ENCODE results near the gene LRP1.

Gene LRP1

DNA sequence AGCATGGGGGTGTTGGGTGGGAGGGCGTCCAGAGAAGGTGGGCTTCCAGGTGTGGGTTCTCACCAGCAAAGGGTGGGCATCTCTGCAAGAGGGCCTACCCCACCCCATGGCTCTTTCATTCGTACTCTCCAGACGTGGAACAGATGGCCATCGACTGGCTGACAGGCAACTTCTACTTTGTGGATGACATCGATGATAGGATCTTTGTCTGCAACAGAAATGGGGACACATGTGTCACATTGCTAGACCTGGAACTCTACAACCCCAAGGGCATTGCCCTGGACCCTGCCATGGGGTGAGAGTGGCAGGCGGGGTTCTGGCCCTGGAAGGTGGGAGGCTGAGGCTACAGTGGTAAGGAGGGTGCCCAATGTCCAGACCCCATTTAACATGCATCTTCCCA is 25.8 kb downstream of the LRP1 start:
- DNase-seq (ENCODE audit: low read depth, low spot score) = no peak
- H3K4me3 ChIP-seq (ENCODE audit: insufficient read length, low read depth) = no peak overlapping the region
- TF ChIP-seq SUZ12 (IDR thresholded peaks at IDR 0.05; ENCODE audit: extremely low read depth, insufficient read depth, insufficient read length) = no peak
- no peak for TF ChIP-seq ZNF274 (IDR thresholded peaks at IDR 0.05; ENCODE audit: low read depth, low read length)
- TF ChIP-seq YY1 (IDR thresholded peaks at IDR 0.05; ENCODE audit: insufficient read depth, insufficient read length) = no peak
- no peaks in the 10 kb centered on the region for H3K9me3 ChIP-seq (ENCODE audit: insufficient read depth, low read length)
- no peak overlapping the region for H3K9ac ChIP-seq (ENCODE audit: insufficient read length, low read depth)
- H3K36me3 ChIP-seq (ENCODE audit: insufficient read depth, insufficient read length, low read length) = peaks cover 91% of the 10 kb centered on the region
- no peaks in the 10 kb centered on the region for H3K27me3 ChIP-seq (ENCODE audit: insufficient read depth, insufficient read length)
- peaks cover 12% of the 10 kb centered on the region for H3K4me1 ChIP-seq (ENCODE audit: insufficient read depth, insufficient read length)

GRCh38 chr12:57154804-57155434 is 26.6 kb downstream of the LRP1 start:
- H3K9me3 ChIP-seq (ENCODE audit: insufficient read depth, low read length) = no peaks in the 10 kb centered on the region
- no peak overlapping the region for H3K9ac ChIP-seq (ENCODE audit: insufficient read length, low read depth)
- TF ChIP-seq YY1 (IDR thresholded peaks at IDR 0.05; ENCODE audit: insufficient read depth, insufficient read length) (no peak), SUZ12 (IDR thresholded peaks at IDR 0.05; ENCODE audit: extremely low read depth, insufficient read depth, insufficient read length) (no peak), ZNF274 (IDR thresholded peaks at IDR 0.05; ENCODE audit: low read depth, low read length) (no peak)
- no peak overlapping the region for H3K4me3 ChIP-seq (ENCODE audit: insufficient read length, low read depth)
- no peak for DNase-seq (ENCODE audit: low read depth, low spot score)
- H3K36me3 ChIP-seq (ENCODE audit: insufficient read depth, insufficient read length, low read length) = peaks cover 91% of the 10 kb centered on the region
- H3K4me1 ChIP-seq (ENCODE audit: insufficient read depth, insufficient read length) = peaks cover 10% of the 10 kb centered on the region
- H3K27me3 ChIP-seq (ENCODE audit: insufficient read depth, insufficient read length) = no peaks in the 10 kb centered on the region

- H3K9ac ChIP-seq (ENCODE audit: insufficient read length, low read depth) = no peak overlapping the region
- no peaks in the 10 kb centered on the region for H3K9me3 ChIP-seq (ENCODE audit: insufficient read depth, low read length)
- no peaks in the 10 kb centered on the region for H3K27me3 ChIP-seq (ENCODE audit: insufficient read depth, insufficient read length)
- peaks cover 94% of the 10 kb centered on the region for H3K36me3 ChIP-seq (ENCODE audit: insufficient read depth, insufficient read length, low read length)
- H3K4me1 ChIP-seq (ENCODE audit: insufficient read depth, insufficient read length) = peaks cover 6% of the 10 kb centered on the region
- no peak overlapping the region for H3K4me3 ChIP-seq (ENCODE audit: insufficient read length, low read depth)
- DNase-seq (ENCODE audit: low read depth, low spot score) = no peak
- TF ChIP-seq YY1 (IDR thresholded peaks at IDR 0.05; ENCODE audit: insufficient read depth, insufficient read length) (no peak), ZNF274 (IDR thresholded peaks at IDR 0.05; ENCODE audit: low read depth, low read length) (no peak), SUZ12 (IDR thresholded peaks at IDR 0.05; ENCODE audit: extremely low read depth, insufficient read depth, insufficient read length) (no peak)
Observed at GRCh38 chr12:57156701-57157403, 28.6 kb downstream of the LRP1 start.

DNA sequence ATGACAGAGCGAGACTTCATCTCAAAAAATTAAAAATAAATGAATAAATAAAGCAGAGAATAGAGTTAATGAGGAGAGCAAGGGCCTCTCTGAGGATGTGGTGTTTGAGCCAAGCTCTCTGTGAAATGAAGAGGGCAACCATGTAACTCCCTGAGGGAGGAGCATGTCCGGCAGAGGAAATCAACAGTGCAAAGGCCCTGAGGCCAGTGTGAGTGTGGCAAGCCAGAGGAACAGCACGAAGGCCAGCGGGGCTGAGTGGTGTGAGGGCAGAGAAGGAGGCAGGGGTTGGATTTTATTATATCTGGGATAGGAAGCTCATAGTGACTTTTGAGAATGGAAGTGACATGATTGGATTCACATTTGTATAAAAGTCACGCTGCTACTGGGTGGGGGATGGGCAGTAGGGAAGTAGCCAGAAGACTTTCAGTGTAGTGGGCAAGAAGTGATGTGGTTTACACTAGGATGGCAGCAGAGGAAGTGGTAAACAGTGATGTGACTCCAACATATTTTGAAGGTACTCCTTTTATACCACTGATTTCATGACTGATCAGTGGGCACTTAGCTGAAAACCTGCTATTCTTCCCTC is 29.4 kb downstream of the LRP1 start:
- TF ChIP-seq YY1 (IDR thresholded peaks at IDR 0.05; ENCODE audit: insufficient read depth, insufficient read length) (no peak), SUZ12 (IDR thresholded peaks at IDR 0.05; ENCODE audit: extremely low read depth, insufficient read depth, insufficient read length) (no peak), ZNF274 (IDR thresholded peaks at IDR 0.05; ENCODE audit: low read depth, low read length) (no peak)
- Histone ChIP-seq H3K4me3 (ENCODE audit: insufficient read length, low read depth) (no peak overlapping the region), H3K4me1 (ENCODE audit: insufficient read depth, insufficient read length) (peaks cover 3% of the 10 kb centered on the region), H3K36me3 (ENCODE audit: insufficient read depth, insufficient read length, low read length) (peaks cover 97% of the 10 kb centered on the region), H3K9ac (ENCODE audit: insufficient read length, low read depth) (no peak overlapping the region), H3K9me3 (ENCODE audit: insufficient read depth, low read length) (no peaks in the 10 kb centered on the region), H3K27me3 (ENCODE audit: insufficient read depth, insufficient read length) (no peaks in the 10 kb centered on the region)
- DNase-seq (ENCODE audit: low read depth, low spot score) = no peak

- Histone ChIP-seq H3K36me3 (ENCODE audit: insufficient read depth, insufficient read length, low read length) (peaks cover 97% of the 10 kb centered on the region), H3K9me3 (ENCODE audit: insufficient read depth, low read length) (no peaks in the 10 kb centered on the region), H3K4me1 (ENCODE audit: insufficient read depth, insufficient read length) (peaks cover 3% of the 10 kb centered on the region), H3K4me3 (ENCODE audit: insufficient read length, low read depth) (no peak overlapping the region), H3K9ac (ENCODE audit: insufficient read length, low read depth) (no peak overlapping the region), H3K27me3 (ENCODE audit: insufficient read depth, insufficient read length) (no peaks in the 10 kb centered on the region)
- TF ChIP-seq YY1 (IDR thresholded peaks at IDR 0.05; ENCODE audit: insufficient read depth, insufficient read length) (no peak), ZNF274 (IDR thresholded peaks at IDR 0.05; ENCODE audit: low read depth, low read length) (no peak), SUZ12 (IDR thresholded peaks at IDR 0.05; ENCODE audit: extremely low read depth, insufficient read depth, insufficient read length) (no peak)
- DNase-seq (ENCODE audit: low read depth, low spot score) = no peak
Observed at GRCh38 chr12:57158186-57158585, 29.9 kb downstream of the LRP1 start.

- Histone ChIP-seq H3K27me3 (ENCODE audit: insufficient read depth, insufficient read length) (no peaks in the 10 kb centered on the region), H3K9me3 (ENCODE audit: insufficient read depth, low read length) (no peaks in the 10 kb centered on the region), H3K4me3 (ENCODE audit: insufficient read length, low read depth) (no peak overlapping the region), H3K36me3 (ENCODE audit: insufficient read depth, insufficient read length, low read length) (peaks cover 94% of the 10 kb centered on the region), H3K4me1 (ENCODE audit: insufficient read depth, insufficient read length) (peaks cover 3% of the 10 kb centered on the region), H3K9ac (ENCODE audit: insufficient read length, low read depth) (no peak overlapping the region)
- TF ChIP-seq SUZ12 (IDR thresholded peaks at IDR 0.05; ENCODE audit: extremely low read depth, insufficient read depth, insufficient read length) (no peak), ZNF274 (IDR thresholded peaks at IDR 0.05; ENCODE audit: low read depth, low read length) (no peak), YY1 (IDR thresholded peaks at IDR 0.05; ENCODE audit: insufficient read depth, insufficient read length) (no peak)
- DNase-seq (ENCODE audit: low read depth, low spot score) = no peak
Observed at GRCh38 chr12:57158665-57159064, 30.4 kb downstream of the LRP1 start.

DNA sequence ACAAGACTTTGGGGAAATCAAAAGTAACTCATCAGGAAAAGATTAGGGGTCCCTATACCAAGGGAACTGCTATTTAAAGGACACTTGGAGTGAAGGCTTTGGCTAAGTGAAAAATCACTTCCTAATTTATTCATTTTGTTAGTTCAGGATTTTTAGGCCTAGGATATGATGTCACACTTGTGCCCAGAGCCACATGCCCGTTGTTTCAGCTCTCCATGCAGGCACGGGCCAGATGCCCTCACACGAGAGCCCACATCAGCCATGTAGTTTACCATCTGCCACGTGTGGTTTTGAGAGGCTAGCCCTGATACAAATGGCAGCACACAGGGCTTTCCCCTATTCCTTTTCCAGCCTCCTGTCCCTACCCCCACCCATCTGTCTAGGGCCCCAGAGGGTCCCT is 31.0 kb downstream of the LRP1 start:
- DNase-seq (ENCODE audit: low read depth, low spot score) = no peak
- no peak overlapping the region for H3K4me3 ChIP-seq (ENCODE audit: insufficient read length, low read depth)
- TF ChIP-seq SUZ12 (IDR thresholded peaks at IDR 0.05; ENCODE audit: extremely low read depth, insufficient read depth, insufficient read length) (no peak), YY1 (IDR thresholded peaks at IDR 0.05; ENCODE audit: insufficient read depth, insufficient read length) (no peak), ZNF274 (IDR thresholded peaks at IDR 0.05; ENCODE audit: low read depth, low read length) (no peak)
- H3K36me3 ChIP-seq (ENCODE audit: insufficient read depth, insufficient read length, low read length) = peaks cover 91% of the 10 kb centered on the region
- H3K4me1 ChIP-seq (ENCODE audit: insufficient read depth, insufficient read length) = peaks cover 3% of the 10 kb centered on the region
- H3K27me3 ChIP-seq (ENCODE audit: insufficient read depth, insufficient read length) = no peaks in the 10 kb centered on the region
- H3K9ac ChIP-seq (ENCODE audit: insufficient read length, low read depth) = no peak overlapping the region
- no peaks in the 10 kb centered on the region for H3K9me3 ChIP-seq (ENCODE audit: insufficient read depth, low read length)

Measured in NT2/D1 (cell line).